ENCODE data around the gene ADH5. TPM values are rescaled to one million over a fixed set of nuclear protein-coding genes. Genes with fewer than 3 reads are reported as not detected.

ADH5 gene
- total RNA-seq, 1 experiment from 2014 or later = 110 TPM

DNA sequence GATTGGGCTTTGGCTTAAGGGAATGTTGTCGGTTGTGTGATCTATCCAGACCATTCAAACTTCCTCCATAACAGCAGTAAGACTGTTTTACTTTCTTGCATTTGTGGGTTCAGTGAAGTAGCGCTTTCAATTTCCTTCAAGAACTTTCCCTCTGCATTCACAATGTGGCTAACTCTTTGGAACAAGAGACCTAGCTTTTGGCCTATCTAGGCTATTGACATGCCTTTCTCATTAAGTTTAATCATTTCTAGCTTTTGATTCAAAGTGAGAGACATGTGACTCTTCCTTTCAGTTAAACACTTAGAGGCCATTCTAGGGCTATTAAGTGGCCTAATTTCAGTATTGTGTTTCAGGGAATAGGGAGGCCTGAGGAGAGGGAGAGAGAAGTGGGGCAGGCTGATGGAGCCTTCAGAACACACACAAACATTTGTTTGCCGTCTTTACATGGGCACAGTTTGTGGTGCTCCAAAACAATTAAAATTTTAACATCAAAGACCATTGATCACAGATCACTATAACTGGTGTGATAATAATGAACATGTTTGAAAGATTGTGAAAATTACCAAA, 34.1 kb downstream of the ADH5 start:
- Mint-ChIP-seq H3K4me3 (ENCODE audit: unreplicated experiment) (no peak overlapping the region), H3K27ac (ENCODE audit: low read depth, unreplicated experiment) (no peak overlapping the region), H3K4me1 (ENCODE audit: insufficient read depth, unreplicated experiment) (peaks cover 14% of the 10 kb centered on the region), H3K9me3 (ENCODE audit: unreplicated experiment) (no peaks in the 10 kb centered on the region), H3K36me3 (ENCODE audit: insufficient read depth, unreplicated experiment) (peaks cover 59% of the 10 kb centered on the region), H3K27me3 (ENCODE audit: insufficient read depth, unreplicated experiment) (no peaks in the 10 kb centered on the region)
- intact Hi-C loops (cut with micrococcal nuclease) = loop anchor here (10.0 kb wide), 1 partner anchor 590 kb away; no protein-coding TSS in a partner anchor
- DNase-seq (ENCODE audit: unreplicated experiment) = no peak
- TF ChIP-seq, protein P1, sequence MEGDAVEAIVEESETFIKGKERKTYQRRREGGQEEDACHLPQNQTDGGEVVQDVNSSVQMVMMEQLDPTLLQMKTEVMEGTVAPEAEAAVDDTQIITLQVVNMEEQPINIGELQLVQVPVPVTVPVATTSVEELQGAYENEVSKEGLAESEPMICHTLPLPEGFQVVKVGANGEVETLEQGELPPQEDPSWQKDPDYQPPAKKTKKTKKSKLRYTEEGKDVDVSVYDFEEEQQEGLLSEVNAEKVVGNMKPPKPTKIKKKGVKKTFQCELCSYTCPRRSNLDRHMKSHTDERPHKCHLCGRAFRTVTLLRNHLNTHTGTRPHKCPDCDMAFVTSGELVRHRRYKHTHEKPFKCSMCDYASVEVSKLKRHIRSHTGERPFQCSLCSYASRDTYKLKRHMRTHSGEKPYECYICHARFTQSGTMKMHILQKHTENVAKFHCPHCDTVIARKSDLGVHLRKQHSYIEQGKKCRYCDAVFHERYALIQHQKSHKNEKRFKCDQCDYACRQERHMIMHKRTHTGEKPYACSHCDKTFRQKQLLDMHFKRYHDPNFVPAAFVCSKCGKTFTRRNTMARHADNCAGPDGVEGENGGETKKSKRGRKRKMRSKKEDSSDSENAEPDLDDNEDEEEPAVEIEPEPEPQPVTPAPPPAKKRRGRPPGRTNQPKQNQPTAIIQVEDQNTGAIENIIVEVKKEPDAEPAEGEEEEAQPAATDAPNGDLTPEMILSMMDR (IDR thresholded peaks at IDR 0.05; ENCODE audit: unreplicated experiment) = no peak
- ChIA-PET CTCF (interaction anchor here (0.6 to 8.3 kb wide), 5 partner anchors 25 to 587 kb away, joined by 3 to 155 read pairs (median 13); partner anchors contain the start of gene METAP1), POLR2A (interaction anchor here (1.0 to 3.1 kb wide), 4 partner anchors 34 to 125 kb away, joined by 3 to 22 read pairs (median 6); partner anchors contain the start of genes ADH5, EIF4E and METAP1)
- no TSS peak for BruUV-seq (replicated peaks)

DNA sequence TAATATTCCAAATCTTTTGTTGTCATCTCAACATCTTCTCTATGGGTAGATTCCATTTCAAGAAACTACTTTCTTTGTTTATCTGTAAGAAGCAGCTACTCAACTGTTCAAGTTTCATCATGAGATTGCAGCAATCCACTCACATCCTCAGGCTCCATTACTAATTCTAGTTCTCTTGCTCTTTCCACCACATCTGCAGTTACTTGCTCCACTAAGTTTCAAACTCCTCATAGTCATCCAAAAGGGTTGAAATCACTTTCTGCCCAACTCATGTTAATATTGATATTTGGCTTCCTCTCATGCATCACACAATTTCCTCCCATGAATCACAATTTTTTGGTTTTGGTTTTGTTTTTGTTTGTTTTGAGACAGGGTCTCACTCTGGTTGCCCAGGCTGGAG, 35.7 kb downstream of the ADH5 start:
- H3K4me3 Mint-ChIP-seq (ENCODE audit: unreplicated experiment) = no peak overlapping the region
- ChIA-PET CTCF (interaction anchor here (0.6 to 8.3 kb wide), 3 partner anchors 57 to 451 kb away, joined by 3 to 155 read pairs (median 5); partner anchors contain the start of gene METAP1), POLR2A (interaction anchor here (1.5 kb wide), 1 partner anchor 56 kb away, joined by 6 read pairs; no protein-coding TSS in a partner anchor)
- H3K27ac Mint-ChIP-seq (ENCODE audit: low read depth, unreplicated experiment) = no peak overlapping the region
- intact Hi-C loops (cut with micrococcal nuclease) = loop anchor here (10.0 kb wide), 1 partner anchor 588 kb away; no protein-coding TSS in a partner anchor
- no peaks in the 10 kb centered on the region for H3K27me3 Mint-ChIP-seq (ENCODE audit: insufficient read depth, unreplicated experiment)
- TF ChIP-seq, protein P1 (IDR thresholded peaks at IDR 0.05; ENCODE audit: unreplicated experiment) = no peak
- H3K4me1 Mint-ChIP-seq (ENCODE audit: insufficient read depth, unreplicated experiment) = peaks cover 9% of the 10 kb centered on the region
- peaks cover 63% of the 10 kb centered on the region for H3K36me3 Mint-ChIP-seq (ENCODE audit: insufficient read depth, unreplicated experiment)
- BruUV-seq (replicated peaks) = no TSS peak
- no peak for DNase-seq (ENCODE audit: unreplicated experiment)
- no peaks in the 10 kb centered on the region for H3K9me3 Mint-ChIP-seq (ENCODE audit: unreplicated experiment)

DNA sequence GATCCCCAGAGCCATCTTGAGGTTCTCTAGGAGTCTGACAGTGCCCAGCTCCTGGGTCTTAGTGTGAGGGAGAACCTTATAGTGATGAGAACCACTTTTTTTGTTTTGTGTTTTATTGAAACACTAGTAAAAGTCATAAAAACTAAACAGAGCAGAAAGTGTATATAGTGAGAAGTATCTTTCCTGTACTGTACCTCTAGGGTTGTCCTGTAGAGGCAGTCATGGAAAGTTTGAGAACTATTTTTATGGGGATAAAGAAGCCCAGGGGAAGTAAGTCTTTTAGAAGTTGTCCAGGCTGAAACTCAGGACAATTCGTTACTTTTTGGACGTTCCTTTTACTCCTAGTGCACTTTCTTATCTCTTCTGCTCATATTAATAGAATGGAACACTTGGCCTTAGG, 40.9 kb downstream of the ADH5 start:
- intact Hi-C loops (cut with micrococcal nuclease) = no loop called here
- H3K36me3 Mint-ChIP-seq (ENCODE audit: insufficient read depth, unreplicated experiment) = peaks cover 61% of the 10 kb centered on the region
- H3K27ac Mint-ChIP-seq (ENCODE audit: low read depth, unreplicated experiment) = no peak overlapping the region
- ChIA-PET CTCF (interaction anchor here (0.6 to 1.4 kb wide), 6 partner anchors 9 to 789 kb away, joined by 3 to 9 read pairs (median 4); partner anchors contain the start of gene METAP1), POLR2A (interaction anchor here (1.0 to 1.2 kb wide), 3 partner anchors 8 to 40 kb away, joined by 3 to 4 read pairs (median 3); no protein-coding TSS in a partner anchor)
- TF ChIP-seq, protein P1 (IDR thresholded peaks at IDR 0.05; ENCODE audit: unreplicated experiment) = no peak
- no peaks in the 10 kb centered on the region for H3K27me3 Mint-ChIP-seq (ENCODE audit: insufficient read depth, unreplicated experiment)
- no TSS peak for BruUV-seq (replicated peaks)
- DNase-seq (ENCODE audit: unreplicated experiment) = no peak
- no peak overlapping the region for H3K4me3 Mint-ChIP-seq (ENCODE audit: unreplicated experiment)
- no peaks in the 10 kb centered on the region for H3K4me1 Mint-ChIP-seq (ENCODE audit: insufficient read depth, unreplicated experiment)
- H3K9me3 Mint-ChIP-seq (ENCODE audit: unreplicated experiment) = no peaks in the 10 kb centered on the region

DNA sequence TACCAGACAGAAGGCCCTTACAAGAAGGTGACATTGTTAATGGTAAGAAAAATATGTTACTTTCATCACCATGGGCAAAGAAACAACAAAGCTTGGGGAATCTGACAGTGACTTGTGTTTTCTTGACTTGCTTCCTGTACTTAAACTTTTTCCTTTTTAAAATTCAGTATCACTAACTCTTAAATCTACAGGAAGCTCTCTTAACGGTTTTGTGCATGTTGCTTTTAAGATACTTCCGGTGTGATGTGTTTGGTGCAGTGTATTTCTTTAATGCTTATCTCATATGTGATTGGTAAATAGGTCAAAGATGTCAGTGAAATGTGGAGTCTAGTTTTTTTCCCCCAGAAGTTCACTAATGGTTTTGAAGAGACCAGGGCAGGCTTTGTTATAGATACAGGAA, 45.2 kb downstream of the ADH5 start:
- ChIA-PET POLR2A (no interaction called here), CTCF (interaction anchor here (1.3 to 1.5 kb wide), 2 partner anchors 13 to 48 kb away, joined by 9 to 10 read pairs; partner anchors contain the start of gene METAP1)
- H3K27ac Mint-ChIP-seq (ENCODE audit: low read depth, unreplicated experiment) = no peak overlapping the region
- H3K9me3 Mint-ChIP-seq (ENCODE audit: unreplicated experiment) = no peaks in the 10 kb centered on the region
- TF ChIP-seq, protein P1 (IDR thresholded peaks at IDR 0.05; ENCODE audit: unreplicated experiment) = no peak
- H3K27me3 Mint-ChIP-seq (ENCODE audit: insufficient read depth, unreplicated experiment) = no peaks in the 10 kb centered on the region
- H3K36me3 Mint-ChIP-seq (ENCODE audit: insufficient read depth, unreplicated experiment) = peaks cover 30% of the 10 kb centered on the region
- no peaks in the 10 kb centered on the region for H3K4me1 Mint-ChIP-seq (ENCODE audit: insufficient read depth, unreplicated experiment)
- BruUV-seq (replicated peaks) = no TSS peak
- DNase-seq (ENCODE audit: unreplicated experiment) = no peak
- intact Hi-C loops (cut with micrococcal nuclease) = no loop called here
- no peak overlapping the region for H3K4me3 Mint-ChIP-seq (ENCODE audit: unreplicated experiment)
